Smooth muscle cell of the brain vasculature (primary cell): ENCODE results near the gene HECW1.

Experiments used
- DNase-seq: peaks from one replicate; pipeline ENCODE4 v3.0.0-alpha.2; 2012; ENCODE audit warnings: low read depth, low spot score

Gene HECW1

GRCh38 chr7:43430411-43430810, 318.0 kb downstream of the HECW1 start:
- no peak for DNase-seq

- DNase-seq: no peak
Measured at GRCh38 chr7:43431020-43431595, 318.7 kb downstream of the HECW1 start.

GRCh38 chr7:43433639-43434038, 321.2 kb downstream of the HECW1 start:
- no peak for DNase-seq

GRCh38 chr7:43437001-43437400, 324.6 kb downstream of the HECW1 start:
- no peak for DNase-seq

- DNase-seq: no peak
Measured at GRCh38 chr7:43438897-43439479, 326.5 kb downstream of the HECW1 start.

- DNase-seq: peak; percentile 13
Measured at GRCh38 chr7:43439631-43440401, 327.4 kb downstream of the HECW1 start.

GRCh38 chr7:43441231-43442130, 329.0 kb downstream of the HECW1 start:
- no peak for DNase-seq

GRCh38 chr7:43443381-43443780, 330.9 kb downstream of the HECW1 start:
- no peak for DNase-seq

GRCh38 chr7:43444711-43445578, 332.5 kb downstream of the HECW1 start:
- DNase-seq: no peak

GRCh38 chr7:43449577-43449976, 337.1 kb downstream of the HECW1 start:
- DNase-seq: no peak

- no peak for DNase-seq
Measured at GRCh38 chr7:43450894-43451293, 338.4 kb downstream of the HECW1 start.

GRCh38 chr7:43454936-43455518, 342.6 kb downstream of the HECW1 start:
- DNase-seq: no peak

GRCh38 chr7:43456200-43456599, 343.8 kb downstream of the HECW1 start:
- DNase-seq: no peak

- no peak for DNase-seq
Measured at GRCh38 chr7:43458330-43459018, 346.0 kb downstream of the HECW1 start.

GRCh38 chr7:43459019-43459337, 346.5 kb downstream of the HECW1 start:
- no peak for DNase-seq

- no peak for DNase-seq
Measured at GRCh38 chr7:43460733-43461348, 348.4 kb downstream of the HECW1 start.

- DNase-seq: no peak
Measured at GRCh38 chr7:43461349-43462024, 349.0 kb downstream of the HECW1 start.

GRCh38 chr7:43462836-43463235, 350.4 kb downstream of the HECW1 start:
- no peak for DNase-seq

- DNase-seq: no peak
Measured at GRCh38 chr7:43463401-43463980, 351.0 kb downstream of the HECW1 start.
